Measurements from ENCODE around the gene KRTAP10-5.
A peak's percentile ranks its signal among the peaks of the same experiment; 100 is the strongest.
"Not testable (repeated sequence)": the region's sequence is repeated elsewhere in the genome, so short reads cannot be mapped to it uniquely, and the experiment has no call there.

Gene KRTAP10-5

GRCh38 chr21:44610157-44610843, 29.9 kb upstream of the KRTAP10-5 start:
- not testable (repeated sequence) for DNase-seq (ENCODE audit: low read depth)

DNA sequence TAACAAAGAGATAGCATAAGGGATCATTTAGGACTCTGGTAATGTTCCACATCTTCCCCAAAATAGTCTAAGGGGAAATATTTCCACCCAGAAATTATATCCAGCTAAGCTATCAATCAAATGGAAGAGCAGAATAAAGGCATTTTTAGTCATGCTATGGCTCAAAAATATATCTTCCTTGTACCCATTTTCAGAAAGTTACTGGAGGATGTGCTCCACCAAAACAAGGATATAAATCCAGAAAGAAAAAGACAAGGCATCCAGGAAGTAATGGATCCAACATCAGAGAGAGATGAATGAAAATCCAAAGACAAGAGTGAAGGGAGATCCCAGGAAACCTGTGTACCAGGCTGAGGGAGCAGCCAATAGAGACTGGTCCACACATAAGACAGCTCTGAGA, 28.8 kb upstream of the KRTAP10-5 start:
- DNase-seq (ENCODE audit: low read depth) = no peak

- no peak for DNase-seq (ENCODE audit: low read depth)
Observed at GRCh38 chr21:44606495-44606894, 26.1 kb upstream of the KRTAP10-5 start.

DNA sequence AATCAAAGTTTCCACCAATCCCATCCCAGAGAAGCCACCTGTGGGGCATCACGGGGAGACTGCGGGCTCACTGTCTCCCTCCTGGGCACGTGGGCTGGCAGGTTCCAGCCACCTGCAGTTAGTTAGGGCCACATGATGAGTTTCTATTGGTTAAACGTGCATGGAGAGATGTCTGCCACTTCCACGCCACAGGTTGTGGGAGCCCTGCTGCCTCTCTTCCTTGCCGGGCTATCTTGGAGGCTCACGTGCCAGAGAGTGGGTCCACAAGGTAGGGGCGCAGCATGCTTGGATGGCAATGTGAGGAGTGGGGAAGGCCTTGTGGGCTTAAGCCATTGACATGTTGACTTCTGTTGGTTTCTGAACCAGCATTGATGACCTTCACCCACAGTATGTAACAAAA, 23.5 kb upstream of the KRTAP10-5 start:
- DNase-seq (ENCODE audit: low read depth) = no peak

DNA sequence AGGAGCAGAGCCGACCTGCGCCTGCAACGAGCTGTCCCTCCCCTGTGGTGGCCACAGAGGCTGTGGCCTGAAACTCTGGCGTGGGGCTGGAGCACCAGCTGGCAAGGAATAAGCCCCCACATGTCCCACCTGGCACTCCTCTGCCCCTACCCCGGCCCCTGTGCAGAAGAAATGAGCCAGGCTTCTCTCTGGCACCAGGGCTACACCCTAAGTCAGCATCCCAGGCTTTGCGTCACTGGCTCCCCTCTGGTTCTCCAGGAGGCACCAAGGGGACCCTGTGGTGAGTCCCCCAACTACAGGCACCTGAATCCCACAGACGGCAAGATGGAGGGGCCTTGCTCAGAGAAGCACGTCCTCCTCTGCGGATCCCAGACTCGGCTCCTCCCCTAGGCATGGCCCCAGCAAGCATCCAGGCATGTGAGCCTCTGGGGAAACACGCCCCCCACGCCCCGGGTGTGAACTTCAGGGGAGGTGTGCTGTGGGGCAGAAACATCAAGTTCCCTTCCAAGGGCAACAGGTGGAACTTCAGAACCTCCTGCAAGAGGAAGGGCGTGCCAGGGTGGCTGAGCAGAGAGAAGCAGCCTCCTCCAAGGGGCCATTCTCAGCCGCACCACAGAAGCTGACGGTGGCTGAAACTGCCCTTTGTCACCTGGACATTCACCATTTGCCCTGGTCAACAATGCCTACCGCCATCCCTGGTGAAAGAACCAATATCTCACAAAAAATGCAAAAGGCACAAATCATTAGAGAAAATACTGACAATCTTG, 22.9 kb upstream of the KRTAP10-5 start:
- no peak for DNase-seq (ENCODE audit: low read depth)

DNA sequence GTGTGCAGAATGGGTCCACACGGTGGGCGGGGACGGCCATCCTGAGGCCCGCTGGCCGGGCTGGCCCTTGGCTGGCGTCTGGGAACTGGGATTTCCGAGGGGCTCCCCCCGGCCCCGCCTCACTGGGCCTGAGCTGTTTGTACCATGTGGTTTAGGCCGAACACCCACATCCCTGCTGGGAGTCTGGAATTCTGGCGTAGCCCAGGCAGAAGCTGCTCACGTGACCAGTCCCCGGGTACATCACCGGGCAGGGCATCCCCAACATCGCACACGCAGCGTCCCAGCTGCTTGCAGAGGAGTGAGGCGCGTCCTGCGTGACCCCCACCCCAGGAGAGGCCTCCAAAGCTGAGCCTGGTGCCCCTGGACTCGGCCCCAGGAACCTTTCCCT, 22.1 kb upstream of the KRTAP10-5 start:
- DNase-seq (ENCODE audit: low read depth) = no peak

- DNase-seq (ENCODE audit: low read depth) = no peak
Observed at GRCh38 chr21:44601596-44602462, 21.4 kb upstream of the KRTAP10-5 start.

DNA sequence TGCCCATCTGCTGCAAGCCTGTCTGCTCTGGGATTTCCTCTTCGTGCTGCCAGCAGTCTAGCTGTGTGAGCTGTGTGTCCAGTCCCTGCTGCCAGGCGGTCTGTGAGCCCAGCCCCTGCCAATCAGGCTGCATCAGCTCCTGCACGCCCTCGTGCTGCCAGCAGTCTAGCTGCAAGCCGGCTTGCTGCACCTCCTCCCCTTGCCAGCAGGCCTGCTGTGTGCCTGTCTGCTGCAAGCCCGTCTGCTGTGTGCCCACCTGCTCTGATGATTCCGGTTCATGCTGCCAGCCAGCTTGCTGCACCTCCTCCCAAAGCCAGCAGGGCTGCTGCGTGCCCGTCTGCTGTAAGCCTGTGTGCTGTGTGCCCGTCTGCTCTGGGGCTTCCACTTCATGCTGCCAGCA, 20.7 kb upstream of the KRTAP10-5 start:
- DNase-seq (ENCODE audit: low read depth) = not testable (repeated sequence)

GRCh38 chr21:44600118-44600978, 19.9 kb upstream of the KRTAP10-5 start, which contains the start of gene KRTAP10-7:
KRTAP10-7 (plus strand) TSS chr21:44600597; CDS start chr21:44600622, 25 bp downstream.
- DNase-seq (ENCODE audit: low read depth) = not testable (repeated sequence)

- no peak for DNase-seq (ENCODE audit: low read depth)
Observed at GRCh38 chr21:44599264-44600029, 19.0 kb upstream of the KRTAP10-5 start.

GRCh38 chr21:44598061-44598460, 17.7 kb upstream of the KRTAP10-5 start:
- no peak for DNase-seq (ENCODE audit: low read depth)

GRCh38 chr21:44596068-44596725, 15.8 kb upstream of the KRTAP10-5 start:
- DNase-seq (ENCODE audit: low read depth) = no peak

DNA sequence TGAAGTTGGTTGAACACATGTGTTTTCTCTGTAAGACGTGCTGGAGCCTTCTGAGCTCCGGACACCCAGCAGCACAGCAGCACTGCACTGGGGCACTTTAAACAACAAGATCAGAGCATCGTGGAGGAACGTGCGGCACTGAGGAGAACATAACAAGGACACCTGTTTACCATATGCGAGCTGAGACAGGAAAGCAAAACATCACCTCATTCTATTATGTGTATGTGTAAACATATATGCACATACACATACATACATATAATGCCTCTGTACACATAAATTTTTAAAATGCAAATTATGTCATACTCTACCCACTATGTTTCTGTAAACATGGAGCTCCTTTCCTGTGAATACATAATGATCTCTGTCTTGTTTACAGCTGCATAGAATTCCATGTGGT, 15.1 kb upstream of the KRTAP10-5 start:
- DNase-seq (ENCODE audit: low read depth) = no peak

GRCh38 chr21:44594406-44594916, 14.1 kb upstream of the KRTAP10-5 start:
- DNase-seq (ENCODE audit: low read depth) = no peak

- DNase-seq (ENCODE audit: low read depth) = peak; percentile 91
Observed at GRCh38 chr21:44593598-44594405, 13.4 kb upstream of the KRTAP10-5 start.

GRCh38 chr21:44592446-44593311, 12.3 kb upstream of the KRTAP10-5 start, which contains the start of gene KRTAP10-6:
KRTAP10-6 (minus strand) TSS chr21:44592505; CDS start chr21:44592484, 21 bp downstream.
- no peak for DNase-seq (ENCODE audit: low read depth)

DNA sequence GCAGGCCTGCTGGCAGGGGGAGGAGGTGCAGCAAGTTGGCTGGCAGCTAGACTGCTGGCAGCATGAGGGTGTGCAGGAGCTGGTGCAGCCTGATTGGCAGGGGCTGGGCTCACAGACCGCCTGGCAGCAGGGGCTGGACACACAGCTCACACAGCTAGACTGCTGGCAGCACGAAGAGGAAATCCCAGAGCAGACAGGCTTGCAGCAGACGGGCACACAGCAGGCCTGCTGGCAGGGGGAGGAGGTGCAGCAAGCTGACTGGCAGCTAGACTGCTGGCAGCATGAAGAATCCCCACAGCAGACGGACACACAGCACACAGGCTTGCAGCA, 11.4 kb upstream of the KRTAP10-5 start:
- not testable (repeated sequence) for DNase-seq (ENCODE audit: low read depth)
